K562 (cell line): Measurements from ENCODE around the gene ZNF141. TPM values are rescaled to one million over a fixed set of nuclear protein-coding genes. Genes with fewer than 3 reads are reported as not detected.

Experiments
- ATAC-seq: fragments of 200-7000 bp; cut with Tn5 transposase; 3 replicates; pipeline ENCODE4 v1.9.1; 2020; ENCODE audit warnings: moderate library complexity
- BruUV-seq: library from RNA; stranded (reverse); fragments of 400-500 nt; replicated peaks from 2 replicates; lab custom pipeline; 2021; lab: Mats Ljungman, UMichigan
- CTCF ChIA-PET: fragments of 300-600 bp; formaldehyde crosslinking; extraction: SDS; loops from one replicate; lab custom pipeline; 2021; ENCODE audit warnings: low intra/inter-chr PET ratio; lab: Yijun Ruan, JAX
- POLR2A ChIA-PET: fragments of 300-600, 350-650 bp; sonication (Branson Sonifier 250); formaldehyde crosslinking; extraction: SDS; loops from one replicate; lab custom pipeline; 2021; ENCODE audit warnings: antibody characterized with exemption, inconsistent platforms; lab: Yijun Ruan, JAX
- DNase-seq, 4 experiments: peaks; one replicate each; pipeline versions ENCODE4 v3.0.0 to v3.0.0-alpha.2; 2011 to 2018; ENCODE audit warnings: low spot score in 3 of 4, mixed read lengths in 3 of 4; ENCODE audit errors: extremely low read depth in 1 of 4
- FAIRE-seq: peaks from 2 replicates; lab custom pipeline; 2011; peaks lifted over from hg19 to GRCh38; lab: Jason Lieb, UNC
- H2AFZ ChIP-seq: 2 replicates; pipeline ENCODE4 v1.6.0; 2011; ENCODE audit warnings: low read depth, low read length, control low read depth, inconsistent platforms
- H3K27ac ChIP-seq: fragments of 200-600 bp; 3 replicates; pipeline ENCODE4 v1.8.0; 2011; ENCODE audit warnings: low read depth, mild to moderate bottlenecking, control low read depth, inconsistent platforms, low read length, moderate library complexity, mixed read lengths; ENCODE audit errors: extremely low read depth
- H3K27me3 ChIP-seq, 2 experiments: fragments of 300-600 bp in 1 of 2; 2 replicates in 1 of 2; 3 replicates in 1 of 2; pipeline versions ENCODE4 v1.6.0 to v1.8.0; 2011; ENCODE audit warnings: inconsistent platforms in 2 of 2, low read length in 2 of 2, mild to moderate bottlenecking in 1 of 2, mixed read lengths in 1 of 2, moderate library complexity in 1 of 2; ENCODE audit not compliant: control insufficient read depth in 2 of 2, insufficient read depth in 2 of 2
- H3K36me3 ChIP-seq: fragments of 300-600 bp; 3 replicates; pipeline ENCODE4 v1.8.0; 2011; ENCODE audit warnings: mild to moderate bottlenecking, low read length, inconsistent platforms; ENCODE audit not compliant: control insufficient read depth, insufficient read depth
- H3K4me1 ChIP-seq, 2 experiments: fragments of 200-600 bp in 1 of 2; replicated peaks in 1 of 2; 2 replicates in 1 of 2; 3 replicates in 1 of 2; pipeline versions ENCODE4 v1.5.1 to v1.8.0; 2011; ENCODE audit warnings: inconsistent platforms in 2 of 2, low read length in 2 of 2, mild to moderate bottlenecking in 1 of 2, mixed read lengths in 1 of 2, moderate library complexity in 1 of 2; ENCODE audit not compliant: control insufficient read depth in 2 of 2, insufficient read depth in 2 of 2
- H3K4me2 ChIP-seq: 2 replicates; pipeline ENCODE4 v1.6.1; 2011; ENCODE audit warnings: low read length, control low read depth, inconsistent platforms, mixed read lengths; ENCODE audit not compliant: insufficient read depth
- H3K4me3 ChIP-seq: fragments of 200-600 bp; sonication (generic), shearing (Covaris generic); 2 replicates; pipeline ENCODE4 v1.5.1; 2016; ENCODE audit warnings: control low read depth, inconsistent platforms
- H3K79me2 ChIP-seq: fragments of 200-600 bp; 3 replicates; pipeline ENCODE4 v1.8.0; 2011; ENCODE audit warnings: low read length, inconsistent platforms; ENCODE audit not compliant: control insufficient read depth, insufficient read depth
- H3K9ac ChIP-seq, 2 experiments: 2 replicates each; pipeline versions ENCODE4 v1.6.0 to v1.6.1; 2011; ENCODE audit warnings: low read depth in 2 of 2, low read length in 2 of 2, control low read depth in 1 of 2, inconsistent platforms in 1 of 2, mild to moderate bottlenecking in 1 of 2, mixed read lengths in 1 of 2; ENCODE audit not compliant: insufficient read depth in 1 of 2
- H3K9me1 ChIP-seq: one replicate; pipeline ENCODE4 v1.6.0; 2011; ENCODE audit warnings: inconsistent platforms, mild to moderate bottlenecking, low read length, moderate library complexity; ENCODE audit not compliant: control insufficient read depth, insufficient read depth
- H3K9me3 ChIP-seq: replicated peaks from 2 replicates; pipeline ENCODE4 v1.5.1; 2011; ENCODE audit warnings: low read depth, low read length, inconsistent platforms; ENCODE audit not compliant: control insufficient read depth, insufficient read depth
- H4K20me1 ChIP-seq: replicated peaks from 2 replicates; pipeline ENCODE4 v1.6.1; 2011; ENCODE audit warnings: low read length, inconsistent platforms, mixed read lengths; ENCODE audit not compliant: control insufficient read depth, insufficient read depth
- ZNF274 ChIP-seq: IDR thresholded peaks from 2 replicates; pipeline ENCODE4 v1.6.1; 2011; ENCODE audit warnings: low read depth, mild to moderate bottlenecking, low read length, moderate library complexity, borderline replicate concordance
- WGBS: fragments of 100-300 bp; shearing (Covaris generic); methylation state at CpG from one replicate; pipeline ENCODE4 v1.1.6; 2016; ENCODE audit warnings: low coverage, mixed read lengths; ENCODE audit not compliant: insufficient coverage; ENCODE audit errors: missing lambda C conversion rate; 5-methylcytosine and 5-hydroxymethylcytosine counted together
- in situ Hi-C: fragments of 300-500 bp; cut with MboI; formaldehyde crosslinking; loops from 4 replicates; pipeline ENCODE4 v1.15.0; 2018; ENCODE audit warnings: inconsistent platforms, mixed read lengths
- intact Hi-C: fragments of 100-400 bp; cut with micrococcal nuclease; formaldehyde crosslinking; loops from 2 replicates; pipeline ENCODE4 v1.14.2; 2022
- polyA plus RNA-seq, 8 experiments: library from polyadenylated mRNA; depleted of rRNA in 4 of 8; stranded (reverse) in 5 of 8; unstranded in 3 of 8; fragments of >200 nt; fragmentation: Nextera tagmentation in 2 of 8; fragmentation: Illumina TruSeq in 1 of 8; extraction: Ambion mirVana in 2 of 8; extraction: Trizol in 1 of 8; gene quantifications; 2 replicates each; pipeline versions ENCODE4 v1.2.1 to v1.2.3, GENCODE V29; 2011 to 2014; ENCODE audit warnings: inconsistent platforms in 1 of 8, missing spikeins in 1 of 8
- total RNA-seq, 7 experiments: library from RNA; depleted of rRNA in 6 of 7; stranded (reverse); fragments of >200 nt in 6 of 7; fragmentation: Illumina TruSeq in 2 of 7; extraction: Trizol in 2 of 7; gene quantifications; 2 replicates each; pipeline versions ENCODE4 v1.2.1 to v1.2.3, GENCODE V29; 2011 to 2021; ENCODE audit warnings: low replicate concordance in 1 of 7
- TF ChIP-seq, protein P1 (sequence below): sonication (generic); formaldehyde crosslinking; IDR thresholded peaks from 2 replicates; pipeline ENCODE4 v1.8.0; 2023; ENCODE audit warnings: mild to moderate bottlenecking, missing genetic modification reagents
- TF ChIP-seq, protein P2 (sequence below): fragments of 450-650 bp; formaldehyde crosslinking; IDR thresholded peaks from 2 replicates; pipeline ENCODE4 v1.4.0; 2020; ENCODE audit warnings: mild to moderate bottlenecking, moderate library complexity

ZNF141 gene
- total and polyA plus RNA-seq, 9 of the 15 experiments (the other 6 are each of a cell fraction or from before 2014, with no cell fraction given): 0.09 TPM; not detected in 8

DNA sequence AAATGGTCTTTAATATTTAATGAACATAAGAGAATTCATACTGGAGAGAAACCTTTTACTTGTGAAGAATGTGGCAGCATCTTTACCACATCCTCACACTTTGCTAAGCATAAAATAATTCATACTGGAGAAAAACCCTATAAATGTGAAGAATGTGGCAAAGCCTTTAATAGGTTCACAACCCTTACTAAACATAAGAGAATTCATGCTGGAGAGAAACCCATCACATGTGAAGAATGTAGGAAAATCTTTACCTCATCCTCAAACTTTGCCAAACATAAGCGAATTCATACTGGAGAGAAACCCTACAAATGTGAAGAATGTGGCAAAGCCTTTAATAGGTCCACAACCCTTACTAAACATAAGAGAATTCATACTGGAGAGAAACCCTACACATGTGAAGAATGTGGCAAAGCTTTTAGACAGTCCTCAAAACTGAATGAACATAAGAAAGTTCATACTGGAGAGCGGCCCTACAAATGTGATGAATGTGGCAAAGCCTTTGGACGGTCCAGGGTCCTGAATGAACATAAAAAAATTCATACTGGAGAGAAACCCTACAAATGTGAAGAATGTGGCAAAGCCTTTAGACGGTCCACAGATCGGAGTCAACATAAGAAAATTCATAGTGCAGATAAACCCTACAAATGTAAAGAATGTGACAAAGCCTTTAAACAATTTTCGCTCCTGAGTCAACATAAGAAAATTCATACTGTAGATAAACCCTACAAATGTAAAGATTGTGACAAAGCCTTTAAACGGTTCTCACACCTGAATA is 35.6 kb downstream of the ZNF141 start:
- ChIA-PET POLR2A (no interaction called here), CTCF (no interaction called here)
- Histone ChIP-seq H3K27ac (no peak overlapping the region), H3K27me3 (no peaks in the 10 kb centered on the region), H3K9me1 (no peaks in the 10 kb centered on the region), H3K79me2 (no peaks in the 10 kb centered on the region), H4K20me1 (no peaks in the 10 kb centered on the region), H3K4me1 (no peaks in the 10 kb centered on the region), H3K4me3 (no peak overlapping the region), H3K36me3 (no peaks in the 10 kb centered on the region), H3K4me2 (no peak overlapping the region), H3K9me3 (peaks cover 1% of the 10 kb centered on the region; the same call in 1 of the 2 replicates), H2AFZ (no peak overlapping the region), H3K9ac (no peak overlapping the region)
- TF ChIP-seq, protein P1, sequence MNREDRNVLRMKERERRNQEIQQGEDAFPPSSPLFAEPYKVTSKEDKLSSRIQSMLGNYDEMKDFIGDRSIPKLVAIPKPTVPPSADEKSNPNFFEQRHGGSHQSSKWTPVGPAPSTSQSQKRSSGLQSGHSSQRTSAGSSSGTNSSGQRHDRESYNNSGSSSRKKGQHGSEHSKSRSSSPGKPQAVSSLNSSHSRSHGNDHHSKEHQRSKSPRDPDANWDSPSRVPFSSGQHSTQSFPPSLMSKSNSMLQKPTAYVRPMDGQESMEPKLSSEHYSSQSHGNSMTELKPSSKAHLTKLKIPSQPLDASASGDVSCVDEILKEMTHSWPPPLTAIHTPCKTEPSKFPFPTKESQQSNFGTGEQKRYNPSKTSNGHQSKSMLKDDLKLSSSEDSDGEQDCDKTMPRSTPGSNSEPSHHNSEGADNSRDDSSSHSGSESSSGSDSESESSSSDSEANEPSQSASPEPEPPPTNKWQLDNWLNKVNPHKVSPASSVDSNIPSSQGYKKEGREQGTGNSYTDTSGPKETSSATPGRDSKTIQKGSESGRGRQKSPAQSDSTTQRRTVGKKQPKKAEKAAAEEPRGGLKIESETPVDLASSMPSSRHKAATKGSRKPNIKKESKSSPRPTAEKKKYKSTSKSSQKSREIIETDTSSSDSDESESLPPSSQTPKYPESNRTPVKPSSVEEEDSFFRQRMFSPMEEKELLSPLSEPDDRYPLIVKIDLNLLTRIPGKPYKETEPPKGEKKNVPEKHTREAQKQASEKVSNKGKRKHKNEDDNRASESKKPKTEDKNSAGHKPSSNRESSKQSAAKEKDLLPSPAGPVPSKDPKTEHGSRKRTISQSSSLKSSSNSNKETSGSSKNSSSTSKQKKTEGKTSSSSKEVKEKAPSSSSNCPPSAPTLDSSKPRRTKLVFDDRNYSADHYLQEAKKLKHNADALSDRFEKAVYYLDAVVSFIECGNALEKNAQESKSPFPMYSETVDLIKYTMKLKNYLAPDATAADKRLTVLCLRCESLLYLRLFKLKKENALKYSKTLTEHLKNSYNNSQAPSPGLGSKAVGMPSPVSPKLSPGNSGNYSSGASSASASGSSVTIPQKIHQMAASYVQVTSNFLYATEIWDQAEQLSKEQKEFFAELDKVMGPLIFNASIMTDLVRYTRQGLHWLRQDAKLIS: no peak
- peak; percentile 92 for TF ChIP-seq ZNF274
- TF ChIP-seq, protein P2, sequence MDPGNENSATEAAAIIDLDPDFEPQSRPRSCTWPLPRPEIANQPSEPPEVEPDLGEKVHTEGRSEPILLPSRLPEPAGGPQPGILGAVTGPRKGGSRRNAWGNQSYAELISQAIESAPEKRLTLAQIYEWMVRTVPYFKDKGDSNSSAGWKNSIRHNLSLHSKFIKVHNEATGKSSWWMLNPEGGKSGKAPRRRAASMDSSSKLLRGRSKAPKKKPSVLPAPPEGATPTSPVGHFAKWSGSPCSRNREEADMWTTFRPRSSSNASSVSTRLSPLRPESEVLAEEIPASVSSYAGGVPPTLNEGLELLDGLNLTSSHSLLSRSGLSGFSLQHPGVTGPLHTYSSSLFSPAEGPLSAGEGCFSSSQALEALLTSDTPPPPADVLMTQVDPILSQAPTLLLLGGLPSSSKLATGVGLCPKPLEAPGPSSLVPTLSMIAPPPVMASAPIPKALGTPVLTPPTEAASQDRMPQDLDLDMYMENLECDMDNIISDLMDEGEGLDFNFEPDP (CRISPR knock-in tag): no peak
- ATAC-seq (no peak), FAIRE-seq (no peak), DNase-seq (no peak)
- intact Hi-C loops (no loop called here), in situ Hi-C loops (no loop called here)
- WGBS: under 1% methylated on average over 7 of the region's 7 CpGs
- no TSS peak for BruUV-seq
